GM23248 (cell line): ENCODE results near the gene DDAH1. TPM values are rescaled to one million over a fixed set of nuclear protein-coding genes. Genes with fewer than 3 reads are reported as not detected.

Source experiments
- DNase-seq: peaks from one replicate; pipeline ENCODE4 v3.0.0-alpha.2; 2015
- H2AFZ ChIP-seq: fragments of 200-600 bp; sonication (generic); 2 replicates; pipeline ENCODE4 v1.6.1; 2016; ENCODE audit warnings: antibody characterized with exemption
- H3F3A ChIP-seq: fragments of 200-600 bp; sonication (generic); 2 replicates; pipeline ENCODE4 v1.6.1; 2016; ENCODE audit warnings: mild to moderate bottlenecking, antibody characterized with exemption, mixed run types; ENCODE audit not compliant: insufficient read depth
- H3K27ac ChIP-seq: fragments of 200-600 bp; sonication (generic); 2 replicates; pipeline ENCODE4 v1.5.1; 2016; ENCODE audit warnings: mild to moderate bottlenecking
- H3K27me3 ChIP-seq: fragments of 200-600 bp; sonication (generic); replicated peaks from 2 replicates; pipeline ENCODE4 v1.6.1; 2016; ENCODE audit warnings: mild to moderate bottlenecking; ENCODE audit not compliant: insufficient read depth
- H3K36me3 ChIP-seq: fragments of 200-600 bp; sonication (generic); 2 replicates; pipeline ENCODE4 v1.6.1; 2016; ENCODE audit warnings: low read depth, mild to moderate bottlenecking
- H3K4me1 ChIP-seq: fragments of 200-600 bp; sonication (generic); 2 replicates; pipeline ENCODE4 v1.6.1; 2016; ENCODE audit warnings: mild to moderate bottlenecking; ENCODE audit not compliant: insufficient read depth
- H3K4me2 ChIP-seq: fragments of 200-600 bp; sonication (generic); one replicate; pipeline ENCODE4 v1.6.1; 2016; ENCODE audit warnings: mild to moderate bottlenecking; ENCODE audit not compliant: unreplicated experiment
- H3K4me3 ChIP-seq: fragments of 200-600 bp; sonication (generic); 2 replicates; pipeline ENCODE4 v1.5.1; 2016; ENCODE audit warnings: mild to moderate bottlenecking
- H3K79me2 ChIP-seq: fragments of 200-600 bp; sonication (generic); 2 replicates; pipeline ENCODE4 v1.6.1; 2016; ENCODE audit warnings: mild to moderate bottlenecking; ENCODE audit not compliant: insufficient read depth
- H3K9ac ChIP-seq: fragments of 200-600 bp; sonication (generic); 2 replicates; pipeline ENCODE4 v1.6.1; 2016; ENCODE audit warnings: mild to moderate bottlenecking
- H3K9me2 ChIP-seq: fragments of 200-600 bp; sonication (generic); 2 replicates; pipeline ENCODE4 v1.6.1; 2016; ENCODE audit warnings: mixed run types, mild to moderate bottlenecking, moderate library complexity; ENCODE audit not compliant: insufficient read depth
- H3K9me3 ChIP-seq: fragments of 200-600 bp; sonication (generic); one replicate; pipeline ENCODE4 v1.6.1; 2017; ENCODE audit warnings: low read depth
- H4K20me1 ChIP-seq: fragments of 200-600 bp; sonication (generic); 2 replicates; pipeline ENCODE4 v1.6.0; 2016; ENCODE audit not compliant: insufficient read depth
- EZH2 ChIP-seq: fragments of 200-600 bp; sonication (generic); IDR thresholded peaks from 2 replicates; pipeline ENCODE4 v1.6.1; 2018; ENCODE audit warnings: antibody characterized with exemption, mild to moderate bottlenecking; ENCODE audit not compliant: insufficient read depth, poor library complexity, severe bottlenecking
- EZH2phosphoT487 ChIP-seq: fragments of 200-600 bp; sonication (generic); IDR thresholded peaks from 2 replicates; pipeline ENCODE4 v1.6.1; 2018; ENCODE audit warnings: antibody characterized with exemption, moderate library complexity, mild to moderate bottlenecking, low read depth; ENCODE audit not compliant: insufficient read depth
- WGBS, 2 experiments: methylation state at CpG; one replicate each; pipeline ENCODE4 v1.1.6; 2015 to 2017; ENCODE audit warnings: low lambda C conversion rate in 2 of 2, low coverage in 1 of 2; ENCODE audit errors: missing lambda C conversion rate in 2 of 2; 5-methylcytosine and 5-hydroxymethylcytosine counted together
- in situ Hi-C: fragments of 300-500 bp; cut with MboI; formaldehyde crosslinking; loops from 2 replicates; pipeline ENCODE4 v1.15.0; 2020
- polyA plus RNA-seq: library from polyadenylated mRNA; unstranded; fragments of >200 nt; fragmentation: Nextera tagmentation; extraction: Ambion mirVana; gene quantifications from 2 replicates; pipeline ENCODE4 v1.2.1, GENCODE V29; 2016
- total RNA-seq: library from RNA; depleted of rRNA; stranded (reverse); fragments of >200 nt; shearing (Covaris generic); gene quantifications from 2 replicates; pipeline ENCODE4 v1.2.3, GENCODE V29; 2014

Gene DDAH1
- total and polyA plus RNA-seq, 2 experiments from 2014 or later: 168 to 238 TPM

GRCh38 chr1:85282424-85282823 is 182.5 kb downstream of the DDAH1 start:
- no peak overlapping the region for H3K27ac ChIP-seq
- no peaks in the 10 kb centered on the region for H3K36me3 ChIP-seq
- H2AFZ ChIP-seq: no peak overlapping the region
- WGBS, 2 experiments: 73 to 88% methylated on average over 1 of the region's 1 CpG
- no peak overlapping the region for H3K9ac ChIP-seq
- H3K9me3 ChIP-seq: no peaks in the 10 kb centered on the region
- H3K27me3 ChIP-seq: no peaks in the 10 kb centered on the region
- peaks cover 21% of the 10 kb centered on the region for H3F3A ChIP-seq
- in situ Hi-C loops: no loop called here
- no peak for DNase-seq
- H3K4me2 ChIP-seq: no peak overlapping the region
- TF ChIP-seq EZH2phosphoT487 (no peak), EZH2 (no peak)
- no peaks in the 10 kb centered on the region for H3K79me2 ChIP-seq
- no peaks in the 10 kb centered on the region for H3K9me2 ChIP-seq
- peaks cover 11% of the 10 kb centered on the region for H3K4me1 ChIP-seq
- no peak overlapping the region for H3K4me3 ChIP-seq
- no peaks in the 10 kb centered on the region for H4K20me1 ChIP-seq

- 26 to 31% methylated on average over 4 of the region's 4 CpGs for WGBS, 2 experiments
- H2AFZ ChIP-seq: no peak overlapping the region
- H3K4me2 ChIP-seq: no peak overlapping the region
- H3K27me3 ChIP-seq: no peaks in the 10 kb centered on the region
- no peaks in the 10 kb centered on the region for H3K9me3 ChIP-seq
- no peak overlapping the region for H3K4me3 ChIP-seq
- TF ChIP-seq EZH2: no peak
- no peak for TF ChIP-seq EZH2phosphoT487
- peaks cover 25% of the 10 kb centered on the region for H3F3A ChIP-seq
- peaks cover 5% of the 10 kb centered on the region for H3K79me2 ChIP-seq
- no peaks in the 10 kb centered on the region for H4K20me1 ChIP-seq
- no peak overlapping the region for H3K9ac ChIP-seq
- peaks cover 15% of the 10 kb centered on the region for H3K4me1 ChIP-seq
- H3K9me2 ChIP-seq: no peaks in the 10 kb centered on the region
- H3K27ac ChIP-seq: no peak overlapping the region
- in situ Hi-C loops: no loop called here
- DNase-seq: no peak
- H3K36me3 ChIP-seq: no peaks in the 10 kb centered on the region
Observed at GRCh38 chr1:85280636-85281035, 184.3 kb downstream of the DDAH1 start.

GRCh38 chr1:85279458-85280080 is 185.4 kb downstream of the DDAH1 start:
- peak overlapping the region; percentile 60 for H3K4me3 ChIP-seq
- no peaks in the 10 kb centered on the region for H3K36me3 ChIP-seq
- no peak for DNase-seq

GRCh38 chr1:85278853-85279314 is 186.1 kb downstream of the DDAH1 start:
- H3F3A ChIP-seq: peaks cover 39% of the 10 kb centered on the region
- H3K9me2 ChIP-seq: no peaks in the 10 kb centered on the region
- peak overlapping the region; percentile 51 for H3K9ac ChIP-seq
- H3K4me2 ChIP-seq: peak overlapping the region; percentile 86
- 0 to 7% methylated on average over 2 of the region's 2 CpGs for WGBS, 2 experiments
- H3K79me2 ChIP-seq: peaks cover 23% of the 10 kb centered on the region
- H3K4me1 ChIP-seq: peaks cover 27% of the 10 kb centered on the region
- H2AFZ ChIP-seq: peak overlapping the region; percentile 56
- 0 out of 2 replicates have a peak, but pooled peaks cover 4% of the 10 kb centered on the region for H4K20me1 ChIP-seq
- H3K36me3 ChIP-seq: no peaks in the 10 kb centered on the region
- H3K27ac ChIP-seq: peak overlapping the region; percentile 75
- H3K4me3 ChIP-seq: peak overlapping the region; percentile 60
- TF ChIP-seq EZH2: no peak
- TF ChIP-seq EZH2phosphoT487: no peak
- in situ Hi-C loops: no loop called here
- peak; percentile 95 for DNase-seq
- no peaks in the 10 kb centered on the region for H3K27me3 ChIP-seq
- no peaks in the 10 kb centered on the region for H3K9me3 ChIP-seq

More at GRCh38 chr1:85279458-85280080, 185.4 kb downstream of the DDAH1 start:
- Histone ChIP-seq H3K9me2 (no peaks in the 10 kb centered on the region), H3F3A (peaks cover 36% of the 10 kb centered on the region), H3K9ac (peak overlapping the region; percentile 51), H3K9me3 (no peaks in the 10 kb centered on the region), H4K20me1 (0 out of 2 replicates have a peak, but pooled peaks cover 4% of the 10 kb centered on the region), H3K27me3 (no peaks in the 10 kb centered on the region), H3K4me1 (peaks cover 20% of the 10 kb centered on the region), H3K79me2 (peaks cover 16% of the 10 kb centered on the region), H3K27ac (peak overlapping the region; percentile 75), H3K4me2 (peak overlapping the region; percentile 86), H2AFZ (peak overlapping the region; percentile 56)
- TF ChIP-seq EZH2phosphoT487: no peak
- TF ChIP-seq EZH2: no peak
- in situ Hi-C loops: no loop called here
- 85 to 87% methylated on average over 9 to 10 of the region's 10 CpGs for WGBS, 2 experiments

GRCh38 chr1:85277802-85278201 is 187.2 kb downstream of the DDAH1 start:
- 0 out of 2 replicates have a peak, but pooled peaks cover under 1% of the 10 kb centered on the region for H3K36me3 ChIP-seq
- H3K4me1 ChIP-seq: peaks cover 38% of the 10 kb centered on the region
- no peak overlapping the region for H3K9ac ChIP-seq
- no peak for DNase-seq
- no peak overlapping the region for H3K4me3 ChIP-seq
- no peaks in the 10 kb centered on the region for H3K27me3 ChIP-seq
- no peak overlapping the region for H3K4me2 ChIP-seq
- no peak overlapping the region for H2AFZ ChIP-seq
- in situ Hi-C loops: no loop called here
- WGBS, 2 experiments: 82 to 88% methylated on average over 4 of the region's 4 CpGs
- no peaks in the 10 kb centered on the region for H3K9me3 ChIP-seq
- H3F3A ChIP-seq: peaks cover 39% of the 10 kb centered on the region
- peaks cover 34% of the 10 kb centered on the region for H3K79me2 ChIP-seq
- H3K9me2 ChIP-seq: no peaks in the 10 kb centered on the region
- H3K27ac ChIP-seq: peak overlapping the region; percentile 89; the same call in 1 of the 2 replicates
- TF ChIP-seq EZH2 (no peak), EZH2phosphoT487 (no peak)
- peaks cover 4% of the 10 kb centered on the region; the same call in 1 of the 2 replicates for H4K20me1 ChIP-seq
